K562 (cell line): Measurements from ENCODE around the gene CHD1L. TPM values are rescaled to one million over a fixed set of nuclear protein-coding genes. Genes with fewer than 3 reads are reported as not detected.

Source experiments
- ATAC-seq: fragments of 200-7000 bp; cut with Tn5 transposase; 3 replicates; pipeline ENCODE4 v1.9.1; 2020; ENCODE audit warnings: moderate library complexity
- BruUV-seq: library from RNA; stranded (reverse); fragments of 400-500 nt; replicated peaks from 2 replicates; lab custom pipeline; 2021; lab: Mats Ljungman, UMichigan
- CTCF ChIA-PET: fragments of 300-600 bp; formaldehyde crosslinking; extraction: SDS; loops from one replicate; lab custom pipeline; 2021; ENCODE audit warnings: low intra/inter-chr PET ratio; lab: Yijun Ruan, JAX
- POLR2A ChIA-PET: fragments of 300-600, 350-650 bp; sonication (Branson Sonifier 250); formaldehyde crosslinking; extraction: SDS; loops from one replicate; lab custom pipeline; 2021; ENCODE audit warnings: antibody characterized with exemption, inconsistent platforms; lab: Yijun Ruan, JAX
- DNase-seq, 4 experiments: peaks; one replicate each; pipeline versions ENCODE4 v3.0.0 to v3.0.0-alpha.2; 2011 to 2018; ENCODE audit warnings: low spot score in 3 of 4, mixed read lengths in 3 of 4; ENCODE audit errors: extremely low read depth in 1 of 4
- FAIRE-seq: peaks from 2 replicates; lab custom pipeline; 2011; peaks lifted over from hg19 to GRCh38; lab: Jason Lieb, UNC
- H2AFZ ChIP-seq: 2 replicates; pipeline ENCODE4 v1.6.0; 2011; ENCODE audit warnings: low read depth, low read length, control low read depth, inconsistent platforms
- H3K27ac ChIP-seq: fragments of 200-600 bp; 3 replicates; pipeline ENCODE4 v1.8.0; 2011; ENCODE audit warnings: low read depth, mild to moderate bottlenecking, control low read depth, inconsistent platforms, low read length, moderate library complexity, mixed read lengths; ENCODE audit errors: extremely low read depth
- H3K27me3 ChIP-seq, 2 experiments: fragments of 300-600 bp in 1 of 2; 2 replicates in 1 of 2; 3 replicates in 1 of 2; pipeline versions ENCODE4 v1.6.0 to v1.8.0; 2011; ENCODE audit warnings: inconsistent platforms in 2 of 2, low read length in 2 of 2, mild to moderate bottlenecking in 1 of 2, mixed read lengths in 1 of 2, moderate library complexity in 1 of 2; ENCODE audit not compliant: control insufficient read depth in 2 of 2, insufficient read depth in 2 of 2
- H3K36me3 ChIP-seq: fragments of 300-600 bp; 3 replicates; pipeline ENCODE4 v1.8.0; 2011; ENCODE audit warnings: mild to moderate bottlenecking, low read length, inconsistent platforms; ENCODE audit not compliant: control insufficient read depth, insufficient read depth
- H3K4me1 ChIP-seq, 2 experiments: fragments of 200-600 bp in 1 of 2; replicated peaks in 1 of 2; 2 replicates in 1 of 2; 3 replicates in 1 of 2; pipeline versions ENCODE4 v1.5.1 to v1.8.0; 2011; ENCODE audit warnings: inconsistent platforms in 2 of 2, low read length in 2 of 2, mild to moderate bottlenecking in 1 of 2, mixed read lengths in 1 of 2, moderate library complexity in 1 of 2; ENCODE audit not compliant: control insufficient read depth in 2 of 2, insufficient read depth in 2 of 2
- H3K4me2 ChIP-seq: 2 replicates; pipeline ENCODE4 v1.6.1; 2011; ENCODE audit warnings: low read length, control low read depth, inconsistent platforms, mixed read lengths; ENCODE audit not compliant: insufficient read depth
- H3K4me3 ChIP-seq: fragments of 200-600 bp; sonication (generic), shearing (Covaris generic); 2 replicates; pipeline ENCODE4 v1.5.1; 2016; ENCODE audit warnings: control low read depth, inconsistent platforms
- H3K79me2 ChIP-seq: fragments of 200-600 bp; 3 replicates; pipeline ENCODE4 v1.8.0; 2011; ENCODE audit warnings: low read length, inconsistent platforms; ENCODE audit not compliant: control insufficient read depth, insufficient read depth
- H3K9ac ChIP-seq, 2 experiments: 2 replicates each; pipeline versions ENCODE4 v1.6.0 to v1.6.1; 2011; ENCODE audit warnings: low read depth in 2 of 2, low read length in 2 of 2, control low read depth in 1 of 2, inconsistent platforms in 1 of 2, mild to moderate bottlenecking in 1 of 2, mixed read lengths in 1 of 2; ENCODE audit not compliant: insufficient read depth in 1 of 2
- H3K9me1 ChIP-seq: one replicate; pipeline ENCODE4 v1.6.0; 2011; ENCODE audit warnings: inconsistent platforms, mild to moderate bottlenecking, low read length, moderate library complexity; ENCODE audit not compliant: control insufficient read depth, insufficient read depth
- H3K9me3 ChIP-seq: replicated peaks from 2 replicates; pipeline ENCODE4 v1.5.1; 2011; ENCODE audit warnings: low read depth, low read length, inconsistent platforms; ENCODE audit not compliant: control insufficient read depth, insufficient read depth
- H4K20me1 ChIP-seq: replicated peaks from 2 replicates; pipeline ENCODE4 v1.6.1; 2011; ENCODE audit warnings: low read length, inconsistent platforms, mixed read lengths; ENCODE audit not compliant: control insufficient read depth, insufficient read depth
- ADNP ChIP-seq: fragments of 200-800 bp; sonication (Bioruptor generic); IDR thresholded peaks from 2 replicates; pipeline ENCODE4 v1.6.1; 2016; ENCODE audit warnings: missing genetic modification characterization, missing compliant biosample characterization
- E2F8 ChIP-seq: fragments of 450-650 bp; IDR thresholded peaks from 2 replicates; pipeline ENCODE4 v1.7.1; 2018; ENCODE audit warnings: mild to moderate bottlenecking, low read depth; ENCODE audit not compliant: partially characterized antibody
- POLR2B ChIP-seq: fragments of 450-650 bp; IDR thresholded peaks from 2 replicates; pipeline ENCODE4 v1.6.1; 2018; ENCODE audit warnings: low read depth; ENCODE audit not compliant: partially characterized antibody
- ZNF232 ChIP-seq: sonication (generic); formaldehyde crosslinking; IDR thresholded peaks from 2 replicates; pipeline ENCODE4 v1.8.0; 2022; ENCODE audit warnings: mild to moderate bottlenecking, missing genetic modification reagents
- WGBS: fragments of 100-300 bp; shearing (Covaris generic); methylation state at CpG from one replicate; pipeline ENCODE4 v1.1.6; 2016; ENCODE audit warnings: low coverage, mixed read lengths; ENCODE audit not compliant: insufficient coverage; ENCODE audit errors: missing lambda C conversion rate; 5-methylcytosine and 5-hydroxymethylcytosine counted together
- in situ Hi-C: fragments of 300-500 bp; cut with MboI; formaldehyde crosslinking; loops from 4 replicates; pipeline ENCODE4 v1.15.0; 2018; ENCODE audit warnings: inconsistent platforms, mixed read lengths
- intact Hi-C: fragments of 100-400 bp; cut with micrococcal nuclease; formaldehyde crosslinking; loops from 2 replicates; pipeline ENCODE4 v1.14.2; 2022
- polyA plus RNA-seq, 8 experiments: library from polyadenylated mRNA; depleted of rRNA in 4 of 8; stranded (reverse) in 5 of 8; unstranded in 3 of 8; fragments of >200 nt; fragmentation: Nextera tagmentation in 2 of 8; fragmentation: Illumina TruSeq in 1 of 8; extraction: Ambion mirVana in 2 of 8; extraction: Trizol in 1 of 8; gene quantifications; 2 replicates each; pipeline versions ENCODE4 v1.2.1 to v1.2.3, GENCODE V29; 2011 to 2014; ENCODE audit warnings: inconsistent platforms in 1 of 8, missing spikeins in 1 of 8
- total RNA-seq, 7 experiments: library from RNA; depleted of rRNA in 6 of 7; stranded (reverse); fragments of >200 nt in 6 of 7; fragmentation: Illumina TruSeq in 2 of 7; extraction: Trizol in 2 of 7; gene quantifications; 2 replicates each; pipeline versions ENCODE4 v1.2.1 to v1.2.3, GENCODE V29; 2011 to 2021; ENCODE audit warnings: low replicate concordance in 1 of 7

CHD1L gene
- total and polyA plus RNA-seq, 9 of the 15 experiments (the other 6 are each of a cell fraction or from before 2014, with no cell fraction given) = 25.0 to 93.3 (median 59.1) TPM

GRCh38 chr1:147338571-147338970, 96.1 kb downstream of the CHD1L start:
- FAIRE-seq = no peak
- Histone ChIP-seq H3K9ac (no peak overlapping the region), H3K4me1 (peaks cover 0 to 13% of the 10 kb centered on the region in 2 experiments; a peak in 2 of 5 replicates), H3K79me2 (no peaks in the 10 kb centered on the region), H3K9me3 (no peaks in the 10 kb centered on the region), H3K4me3 (no peak overlapping the region), H3K27ac (no peak overlapping the region), H3K36me3 (no peaks in the 10 kb centered on the region), H4K20me1 (no peaks in the 10 kb centered on the region), H3K4me2 (no peak overlapping the region), H3K27me3 (no peaks in the 10 kb centered on the region), H3K9me1 (no peaks in the 10 kb centered on the region), H2AFZ (no peak overlapping the region)
- ChIA-PET CTCF (no interaction called here), POLR2A (no interaction called here)
- in situ Hi-C loops = no loop called here
- no peak for DNase-seq
- intact Hi-C loops = no loop called here
- no TSS peak for BruUV-seq
- no peak for TF ChIP-seq POLR2B
- TF ChIP-seq ZNF232 (CRISPR knock-in tag) = no peak
- no peak for TF ChIP-seq ADNP (tag)
- TF ChIP-seq E2F8 = no peak
- no peak for ATAC-seq
- WGBS = 0% methylated on average over 1 of the region's 2 CpGs
